GM13977 (cell line): ENCODE results near the gene PALLD.

Source experiments
- DNase-seq: peaks from one replicate; pipeline ENCODE4 v3.0.0; 2012; ENCODE audit warnings: low spot score
- CTCF ChIP-seq: IDR thresholded peaks from 2 replicates; pipeline ENCODE4 v1.5.1; 2012; ENCODE audit warnings: mild to moderate bottlenecking, control low read depth; ENCODE audit not compliant: insufficient read depth; ENCODE audit errors: extremely low read depth, missing control alignments
- in situ Hi-C: fragments of 300-500 bp; cut with MboI; formaldehyde crosslinking; loops from one replicate; pipeline ENCODE4 v1.12.0; 2022; ENCODE audit warnings: low sequenced_read_pairs, low pct_unique_long_range_greater_than_20kb, mixed read lengths, inconsistent platforms; ENCODE audit not compliant: unreplicated experiment

PALLD gene

GRCh38 chr4:168888715-168889215 is 391.9 kb downstream of the PALLD start:
- in situ Hi-C loops: no loop called here
- DNase-seq: no peak
- no peak for TF ChIP-seq CTCF

GRCh38 chr4:168891086-168891485 is 394.2 kb downstream of the PALLD start:
- in situ Hi-C loops: no loop called here
- no peak for TF ChIP-seq CTCF

GRCh38 chr4:168891688-168892087 is 394.8 kb downstream of the PALLD start:
- no peak for DNase-seq
- in situ Hi-C loops: no loop called here
- no peak for TF ChIP-seq CTCF

More at GRCh38 chr4:168891086-168891485, 394.2 kb downstream of the PALLD start:
- DNase-seq: no peak

GRCh38 chr4:168892475-168892874 is 395.6 kb downstream of the PALLD start:
- no peak for TF ChIP-seq CTCF
- DNase-seq: no peak
- in situ Hi-C loops: no loop called here

GRCh38 chr4:168893205-168893604 is 396.4 kb downstream of the PALLD start:
- in situ Hi-C loops: no loop called here
- no peak for DNase-seq
- TF ChIP-seq CTCF: no peak

GRCh38 chr4:168893807-168894206 is 397.0 kb downstream of the PALLD start:
- DNase-seq: no peak
- in situ Hi-C loops: no loop called here
- TF ChIP-seq CTCF: no peak

- DNase-seq: no peak
- no peak for TF ChIP-seq CTCF
- in situ Hi-C loops: loop anchor here (25.0 kb wide), 3 partner anchors 188 to 388 kb away; no protein-coding TSS in a partner anchor
Measured at GRCh38 chr4:168900080-168900479, 403.2 kb downstream of the PALLD start.
